SU-DHL-6 (cell line): ENCODE results near the gene FPGS.
A peak's percentile ranks its signal among the peaks of the same experiment; 100 is the strongest.

Experiments used
- CTCF ChIP-seq: fragments of 200-600 bp; sonication (generic); IDR thresholded peaks from one replicate; pipeline ENCODE4 v1.5.1; 2017; ENCODE audit warnings: antibody characterized with exemption, mild to moderate bottlenecking, low read length, moderate library complexity; ENCODE audit not compliant: insufficient read depth, poor library complexity, severe bottlenecking
- EZH2phosphoT487 ChIP-seq: fragments of 200-600 bp; sonication (generic), shearing (Covaris generic); conservative IDR thresholded peaks from 2 replicates; pipeline ENCODE4 v1.6.1; 2018; ENCODE audit warnings: mild to moderate bottlenecking, antibody characterized with exemption, low read length, moderate library complexity, mixed read lengths

- peak; percentile 32 for TF ChIP-seq CTCF
- TF ChIP-seq EZH2phosphoT487: no peak
These were observed 15.9 kb upstream of the FPGS start for GRCh38 chr9:127786773-127787104.
